ENCODE results near the gene LETM1. TPM values are rescaled to one million over a fixed set of nuclear protein-coding genes. Genes with fewer than 3 reads are reported as not detected.

LETM1 gene
- total RNA-seq, 1 donor from 2014 or later, result 39.2 TPM

DNA sequence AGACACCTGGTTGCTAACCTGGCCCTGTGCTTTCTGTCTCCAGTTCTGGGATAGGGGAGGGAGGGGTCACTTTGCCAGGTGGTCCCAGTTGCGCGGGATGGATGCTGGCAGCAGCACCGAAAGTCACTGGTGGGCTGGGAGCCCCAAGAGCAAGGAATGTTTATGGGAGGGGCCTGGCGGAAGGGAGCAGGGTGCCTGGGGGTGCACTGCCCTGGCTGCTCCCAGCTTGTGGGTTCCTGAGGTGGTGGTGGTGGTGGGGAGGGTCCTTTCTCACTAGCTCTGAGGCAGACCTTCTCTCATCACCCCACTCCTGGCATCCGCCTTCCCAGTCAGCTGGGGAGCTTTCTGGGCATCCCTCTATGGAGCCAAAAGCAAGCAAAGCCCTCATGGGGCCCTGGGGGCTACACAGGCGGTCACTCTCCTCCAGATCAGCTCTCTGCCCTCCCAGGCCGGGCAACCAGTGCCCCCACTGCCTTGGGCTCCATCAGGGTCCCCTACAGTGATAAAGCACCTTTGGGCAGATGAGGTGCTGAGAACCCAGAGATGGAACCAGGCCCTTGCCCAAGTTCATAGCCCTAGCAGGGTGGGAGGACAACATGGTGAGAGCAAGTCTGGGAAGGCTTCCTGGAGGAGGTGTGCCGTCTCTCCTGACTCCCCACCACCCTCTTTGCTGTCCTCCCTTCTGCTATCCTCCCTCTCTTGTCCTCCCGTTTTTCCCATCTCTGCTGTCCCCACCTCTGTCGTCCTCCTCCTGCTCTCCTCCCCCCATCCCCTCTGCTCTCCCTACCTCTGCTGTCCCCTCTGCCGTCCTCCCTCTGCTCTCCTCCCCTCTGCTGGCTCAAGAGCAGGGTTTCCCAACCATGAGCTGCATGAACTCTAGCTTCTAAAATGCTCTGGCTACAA is 46.9 kb downstream of the LETM1 start:
- DNase-seq (ENCODE audit: low read depth), result no peak

DNA sequence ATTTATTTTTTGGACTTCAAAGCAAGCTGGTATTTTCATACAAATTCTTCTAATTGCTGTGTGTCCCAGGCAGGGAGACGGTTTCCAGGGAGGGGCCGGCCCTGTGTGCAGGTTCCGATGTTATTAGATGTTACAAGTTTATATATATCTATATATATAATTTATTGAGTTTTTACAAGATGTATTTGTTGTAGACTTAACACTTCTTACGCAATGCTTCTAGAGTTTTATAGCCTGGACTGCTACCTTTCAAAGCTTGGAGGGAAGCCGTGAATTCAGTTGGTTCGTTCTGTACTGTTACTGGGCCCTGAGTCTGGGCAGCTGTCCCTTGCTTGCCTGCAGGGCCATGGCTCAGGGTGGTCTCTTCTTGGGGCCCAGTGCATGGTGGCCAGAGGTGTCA is 47.6 kb downstream of the LETM1 start:
- no peak for DNase-seq (ENCODE audit: low read depth)

DNA sequence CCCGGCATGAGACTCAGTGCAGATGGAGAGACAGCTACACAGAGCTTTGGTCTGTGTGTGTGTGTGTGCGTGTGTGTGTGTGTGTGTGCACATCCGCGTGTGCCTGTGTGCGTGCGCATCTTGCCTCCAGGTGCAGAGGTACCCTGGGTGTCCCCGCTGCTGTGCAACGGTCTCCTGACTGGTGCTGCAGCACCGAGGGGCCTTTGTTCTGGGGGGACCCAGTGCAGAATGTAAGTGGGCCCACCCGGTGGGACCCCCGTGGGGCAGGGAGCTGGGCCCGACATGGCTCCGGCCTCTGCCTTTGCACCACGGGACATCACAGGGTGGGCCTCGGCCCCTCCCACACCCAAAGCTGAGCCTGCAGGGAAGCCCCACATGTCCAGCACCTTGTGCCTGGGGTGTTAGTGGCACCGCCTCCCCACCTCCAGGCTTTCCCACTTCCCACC is 48.6 kb downstream of the LETM1 start:
- DNase-seq (ENCODE audit: low read depth), result no peak

DNA sequence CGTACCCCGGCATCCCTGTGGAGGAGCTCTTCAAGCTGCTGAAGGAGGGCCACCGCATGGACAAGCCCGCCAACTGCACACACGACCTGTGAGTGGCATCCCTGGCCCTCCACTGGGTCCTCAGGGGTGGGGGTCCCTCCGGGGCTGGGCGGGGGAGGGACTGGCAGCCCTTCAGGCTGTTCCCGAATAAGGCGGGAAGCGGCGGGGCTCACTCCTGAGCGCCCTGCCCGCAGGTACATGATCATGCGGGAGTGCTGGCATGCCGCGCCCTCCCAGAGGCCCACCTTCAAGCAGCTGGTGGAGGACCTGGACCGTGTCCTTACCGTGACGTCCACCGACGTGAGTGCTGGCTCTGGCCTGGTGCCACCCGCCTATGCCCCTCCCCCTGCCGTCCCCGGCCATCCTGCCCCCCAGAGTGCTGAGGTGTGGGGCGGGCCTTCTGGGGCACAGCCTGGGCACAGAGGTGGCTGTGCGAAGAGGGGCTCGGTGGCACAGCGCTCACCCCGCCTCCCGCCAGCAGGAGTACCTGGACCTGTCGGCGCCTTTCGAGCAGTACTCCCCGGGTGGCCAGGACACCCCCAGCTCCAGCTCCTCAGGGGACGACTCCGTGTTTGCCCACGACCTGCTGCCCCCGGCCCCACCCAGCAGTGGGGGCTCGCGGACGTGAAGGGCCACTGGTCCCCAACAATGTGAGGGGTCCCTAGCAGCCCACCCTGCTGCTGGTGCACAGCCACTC is 49.2 kb downstream of the LETM1 start:
- DNase-seq (ENCODE audit: low read depth), result no peak

DNA sequence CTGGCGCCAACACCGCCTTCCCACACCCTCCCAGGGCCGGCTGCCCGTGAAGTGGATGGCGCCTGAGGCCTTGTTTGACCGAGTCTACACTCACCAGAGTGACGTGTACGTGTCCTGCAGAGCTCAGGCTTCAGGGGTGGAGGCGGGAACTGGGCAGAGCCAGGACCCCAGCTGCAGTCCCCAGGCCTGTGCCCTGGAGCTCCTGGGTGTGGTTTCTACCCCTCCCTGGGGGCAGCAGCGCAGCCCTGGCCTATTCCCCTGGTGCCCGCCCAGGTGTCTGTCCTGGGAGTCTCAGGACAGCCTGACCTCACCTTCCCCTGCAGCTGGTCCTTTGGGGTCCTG is 49.8 kb downstream of the LETM1 start:
- no peak for DNase-seq (ENCODE audit: low read depth)

DNA sequence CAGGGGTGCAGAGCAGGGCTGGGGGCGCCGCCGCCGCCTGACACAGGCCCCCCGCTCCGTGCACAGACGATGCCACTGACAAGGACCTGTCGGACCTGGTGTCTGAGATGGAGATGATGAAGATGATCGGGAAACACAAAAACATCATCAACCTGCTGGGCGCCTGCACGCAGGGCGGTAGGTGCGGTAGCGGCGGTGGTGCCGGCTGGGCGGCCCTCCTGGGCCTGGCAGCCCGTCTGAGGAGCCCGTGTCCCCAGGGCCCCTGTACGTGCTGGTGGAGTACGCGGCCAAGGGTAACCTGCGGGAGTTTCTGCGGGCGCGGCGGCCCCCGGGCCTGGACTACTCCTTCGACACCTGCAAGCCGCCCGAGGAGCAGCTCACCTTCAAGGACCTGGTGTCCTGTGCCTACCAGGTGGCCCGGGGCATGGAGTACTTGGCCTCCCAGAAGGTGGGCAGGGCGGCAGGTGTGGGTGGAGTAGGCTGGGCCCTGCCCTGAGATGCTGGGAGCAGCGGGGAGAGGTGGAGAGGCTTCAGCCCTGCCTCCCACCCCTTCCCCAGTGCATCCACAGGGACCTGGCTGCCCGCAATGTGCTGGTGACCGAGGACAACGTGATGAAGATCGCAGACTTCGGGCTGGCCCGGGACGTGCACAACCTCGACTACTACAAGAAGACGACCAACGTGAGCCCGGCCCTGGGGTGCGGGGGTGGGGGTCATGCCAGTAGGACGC is 50.3 kb downstream of the LETM1 start:
- DNase-seq (ENCODE audit: low read depth), result no peak

DNA sequence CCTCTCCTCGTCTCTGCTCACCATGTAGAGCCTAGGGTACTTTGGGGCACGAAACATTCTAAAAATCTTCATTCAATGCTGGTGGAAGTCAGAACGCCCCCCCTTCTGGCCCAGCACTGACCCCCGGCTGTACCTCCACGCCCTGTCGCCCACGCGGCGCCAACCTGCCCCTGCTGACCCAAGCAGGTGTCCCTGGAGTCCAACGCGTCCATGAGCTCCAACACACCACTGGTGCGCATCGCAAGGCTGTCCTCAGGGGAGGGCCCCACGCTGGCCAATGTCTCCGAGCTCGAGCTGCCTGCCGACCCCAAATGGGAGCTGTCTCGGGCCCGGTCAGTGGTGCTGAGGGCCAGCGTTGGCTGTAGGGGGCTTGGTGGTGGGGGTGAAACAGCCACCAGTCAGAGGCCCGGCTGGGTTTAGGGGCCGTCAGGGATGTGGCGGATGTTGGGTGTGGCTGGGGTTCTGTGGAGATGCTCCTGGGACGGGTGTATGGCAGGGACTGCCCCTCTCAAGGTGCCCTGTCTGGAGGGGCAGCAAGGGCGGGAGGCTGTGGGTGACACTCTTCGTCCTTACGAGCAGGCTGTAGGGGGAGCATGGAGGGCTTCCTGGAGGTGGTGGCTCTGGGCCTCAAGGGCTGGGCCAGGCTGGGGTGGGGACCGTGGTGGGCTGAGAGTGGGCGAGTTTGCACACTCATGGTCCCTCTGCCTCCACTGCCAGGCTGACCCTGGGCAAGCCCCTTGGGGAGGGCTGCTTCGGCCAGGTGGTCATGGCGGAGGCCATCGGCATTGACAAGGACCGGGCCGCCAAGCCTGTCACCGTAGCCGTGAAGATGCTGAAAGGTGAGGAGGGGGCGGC is 51.1 kb downstream of the LETM1 start:
- no peak for DNase-seq (ENCODE audit: low read depth)

DNA sequence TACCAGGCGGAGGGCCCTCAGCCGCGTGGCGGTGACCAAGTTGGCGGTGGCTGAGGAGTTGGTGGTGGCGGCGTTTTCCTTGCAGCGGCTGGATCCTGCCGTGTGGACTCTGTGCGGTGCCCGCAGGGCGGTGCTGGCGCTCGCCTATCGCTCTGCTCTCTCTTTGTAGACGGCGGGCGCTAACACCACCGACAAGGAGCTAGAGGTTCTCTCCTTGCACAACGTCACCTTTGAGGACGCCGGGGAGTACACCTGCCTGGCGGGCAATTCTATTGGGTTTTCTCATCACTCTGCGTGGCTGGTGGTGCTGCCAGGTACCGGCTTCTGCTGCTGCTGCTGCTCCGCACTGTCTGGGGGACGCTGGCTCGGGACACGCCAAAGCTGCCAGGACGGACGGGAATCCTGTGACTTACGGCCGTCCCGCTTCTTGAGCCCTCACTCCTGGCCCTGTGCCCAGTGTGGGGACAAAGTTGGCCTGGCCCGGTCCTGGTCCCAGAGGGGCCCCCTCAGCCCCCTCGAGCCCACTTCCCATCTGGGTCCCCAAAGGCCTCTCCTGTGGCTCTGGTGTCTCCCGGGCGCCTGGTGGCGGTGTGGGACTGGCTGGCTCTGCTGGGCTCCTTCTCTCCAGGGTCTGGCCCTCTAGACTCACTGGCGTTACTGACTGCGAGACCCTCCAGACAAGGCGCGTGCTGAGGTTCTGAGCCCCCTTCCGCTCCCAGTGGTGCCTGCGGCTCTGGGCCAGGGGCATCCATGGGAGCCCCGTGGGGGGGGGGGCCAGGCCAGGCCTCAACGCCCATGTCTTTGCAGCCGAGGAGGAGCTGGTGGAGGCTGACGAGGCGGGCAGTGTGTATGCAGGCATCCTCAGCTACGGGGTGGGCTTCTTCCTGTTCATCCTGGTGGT is 52.2 kb downstream of the LETM1 start:
- no peak for DNase-seq (ENCODE audit: low read depth)

DNA sequence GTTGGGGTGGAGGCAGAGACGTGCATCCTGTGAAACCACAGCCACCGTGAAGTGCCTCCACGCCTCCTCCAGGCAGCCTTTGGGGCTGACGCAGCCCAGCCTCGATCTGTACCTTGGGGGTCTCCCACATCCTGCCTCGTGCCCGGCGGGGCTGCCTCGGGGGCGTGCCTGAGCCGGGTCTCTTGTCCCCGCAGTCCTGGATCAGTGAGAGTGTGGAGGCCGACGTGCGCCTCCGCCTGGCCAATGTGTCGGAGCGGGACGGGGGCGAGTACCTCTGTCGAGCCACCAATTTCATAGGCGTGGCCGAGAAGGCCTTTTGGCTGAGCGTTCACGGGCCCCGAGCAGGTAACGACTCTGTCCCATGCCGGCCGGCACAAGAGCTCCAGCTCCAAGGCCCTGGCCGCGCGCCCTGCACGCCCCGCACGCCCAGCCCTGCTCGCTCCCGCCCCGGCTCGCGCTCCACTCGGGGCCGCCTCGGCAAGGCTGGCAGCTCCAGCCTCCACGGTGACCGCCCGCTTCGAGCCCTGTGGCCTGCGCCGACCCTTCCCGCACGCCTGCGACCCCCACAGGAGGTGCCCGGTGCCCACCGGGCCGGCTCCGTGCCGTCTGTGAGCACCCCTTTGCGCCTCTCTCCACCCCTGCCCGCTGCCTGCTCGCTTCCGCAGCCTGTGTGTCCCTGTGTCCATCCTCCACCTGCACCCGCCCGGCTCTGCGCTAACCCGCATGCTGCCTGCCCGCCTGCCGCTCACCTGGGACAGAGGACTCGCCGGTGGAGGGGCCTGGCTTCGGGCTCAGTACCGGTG is 53.0 kb downstream of the LETM1 start:
- DNase-seq (ENCODE audit: low read depth), result no peak

DNA sequence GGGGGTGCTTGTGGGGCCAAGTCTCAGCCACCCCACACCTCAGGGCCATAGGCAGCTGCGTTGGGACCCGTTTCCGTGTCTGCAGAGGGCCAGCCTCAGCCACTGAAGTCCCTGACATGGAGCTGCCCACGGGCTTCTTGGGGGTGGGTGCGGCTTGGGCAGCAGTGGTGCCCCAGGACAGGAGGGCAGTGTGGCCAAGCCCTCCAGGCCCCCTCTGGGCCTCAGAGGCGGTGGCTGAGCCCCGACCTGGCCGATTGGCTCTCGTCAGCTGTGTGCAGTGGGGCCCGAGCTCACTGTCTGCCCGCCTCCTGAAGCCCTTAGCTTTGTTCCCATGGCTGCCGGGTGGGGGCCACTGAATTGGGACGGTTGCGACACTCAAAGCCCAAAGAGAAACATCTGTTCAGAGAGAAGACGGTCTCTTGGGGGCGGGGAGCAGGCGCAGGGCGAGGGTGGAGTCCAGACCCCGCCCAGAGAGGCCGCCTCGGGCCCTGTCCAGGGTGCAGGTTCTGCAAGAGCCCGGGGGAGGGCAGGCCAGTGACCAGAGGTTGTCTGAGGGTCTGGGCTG is 53.7 kb downstream of the LETM1 start:
- no peak for DNase-seq (ENCODE audit: low read depth)

DNA sequence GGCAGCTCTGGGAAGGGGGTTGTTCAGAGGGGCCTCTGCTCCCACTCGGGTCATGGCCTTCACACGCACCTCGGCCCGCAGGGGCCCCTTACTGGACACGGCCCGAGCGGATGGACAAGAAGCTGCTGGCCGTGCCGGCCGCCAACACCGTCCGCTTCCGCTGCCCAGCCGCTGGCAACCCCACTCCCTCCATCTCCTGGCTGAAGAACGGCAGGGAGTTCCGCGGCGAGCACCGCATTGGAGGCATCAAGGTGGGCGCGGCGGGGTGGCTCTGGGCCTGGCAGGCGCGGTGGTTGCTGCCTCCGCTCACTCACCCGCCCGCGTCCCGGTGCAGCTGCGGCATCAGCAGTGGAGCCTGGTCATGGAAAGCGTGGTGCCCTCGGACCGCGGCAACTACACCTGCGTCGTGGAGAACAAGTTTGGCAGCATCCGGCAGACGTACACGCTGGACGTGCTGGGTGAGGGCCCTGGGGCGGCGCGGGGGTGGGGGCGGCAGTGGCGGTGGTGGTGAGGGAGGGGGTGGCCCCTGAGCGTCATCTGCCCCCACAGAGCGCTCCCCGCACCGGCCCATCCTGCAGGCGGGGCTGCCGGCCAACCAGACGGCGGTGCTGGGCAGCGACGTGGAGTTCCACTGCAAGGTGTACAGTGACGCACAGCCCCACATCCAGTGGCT is 54.5 kb downstream of the LETM1 start:
- no peak for DNase-seq (ENCODE audit: low read depth)

DNA sequence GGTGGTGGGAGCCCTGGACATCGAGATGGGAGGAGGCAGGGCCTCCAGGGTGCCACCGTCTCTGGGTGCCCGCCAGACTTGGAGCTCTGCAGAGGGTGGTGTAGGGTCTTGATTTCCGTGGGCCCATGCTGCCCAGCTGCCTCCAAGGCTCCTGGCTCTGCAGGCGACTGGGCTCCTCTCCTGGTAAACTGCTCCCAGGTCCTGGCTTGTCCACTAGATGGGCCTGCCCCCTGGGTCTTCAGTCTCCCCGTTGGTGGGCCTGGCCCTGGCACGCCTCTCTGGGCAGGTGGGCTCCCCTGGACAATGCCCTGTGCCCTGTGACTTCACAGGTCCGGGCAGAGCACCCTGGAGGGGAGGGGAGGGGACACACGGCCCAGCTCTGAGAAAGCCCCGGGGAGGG is 55.2 kb downstream of the LETM1 start:
- DNase-seq (ENCODE audit: low read depth), result no peak

DNA sequence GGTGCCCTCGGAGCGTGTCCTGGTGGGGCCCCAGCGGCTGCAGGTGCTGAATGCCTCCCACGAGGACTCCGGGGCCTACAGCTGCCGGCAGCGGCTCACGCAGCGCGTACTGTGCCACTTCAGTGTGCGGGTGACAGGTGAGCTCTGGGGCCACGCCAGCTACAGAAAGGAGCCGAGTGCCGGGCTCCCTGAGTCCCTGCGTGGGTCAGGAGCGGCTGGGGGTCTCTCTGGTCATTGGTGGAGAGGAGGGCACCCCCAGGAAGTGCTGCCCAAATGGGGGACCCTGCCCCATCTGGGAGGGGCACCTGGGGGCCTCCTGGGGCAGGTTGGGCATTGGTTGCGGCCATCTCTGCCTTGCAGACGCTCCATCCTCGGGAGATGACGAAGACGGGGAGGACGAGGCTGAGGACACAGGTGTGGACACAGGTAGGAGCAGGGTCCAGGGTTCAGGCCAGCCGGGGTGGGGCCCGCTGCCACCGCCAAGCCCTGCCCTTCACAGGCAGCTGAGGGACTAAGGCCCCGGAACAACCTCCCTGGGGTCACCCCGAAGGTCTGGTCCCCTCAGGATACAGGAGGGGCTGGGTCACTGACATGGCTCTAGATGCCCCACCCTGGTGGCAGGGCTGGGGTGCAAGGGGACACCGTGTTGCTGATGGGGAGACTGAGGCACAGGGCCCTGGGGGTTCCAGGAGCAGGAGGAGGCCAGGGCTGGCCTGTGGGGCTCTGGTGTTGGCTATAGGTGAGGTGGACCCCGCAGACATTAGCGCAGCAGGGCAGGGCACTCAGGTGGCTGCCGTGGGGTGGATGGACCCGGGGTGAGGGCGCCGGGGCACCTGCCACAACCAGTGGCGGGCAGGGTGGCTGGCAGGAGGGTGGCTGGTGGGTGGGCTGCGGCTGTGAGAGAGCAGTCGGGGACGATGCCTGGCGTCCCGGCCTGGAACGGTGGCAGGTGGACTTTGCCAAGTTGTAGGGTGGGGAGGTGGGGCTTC is 56.3 kb downstream of the LETM1 start:
- no peak for DNase-seq (ENCODE audit: low read depth)

DNA sequence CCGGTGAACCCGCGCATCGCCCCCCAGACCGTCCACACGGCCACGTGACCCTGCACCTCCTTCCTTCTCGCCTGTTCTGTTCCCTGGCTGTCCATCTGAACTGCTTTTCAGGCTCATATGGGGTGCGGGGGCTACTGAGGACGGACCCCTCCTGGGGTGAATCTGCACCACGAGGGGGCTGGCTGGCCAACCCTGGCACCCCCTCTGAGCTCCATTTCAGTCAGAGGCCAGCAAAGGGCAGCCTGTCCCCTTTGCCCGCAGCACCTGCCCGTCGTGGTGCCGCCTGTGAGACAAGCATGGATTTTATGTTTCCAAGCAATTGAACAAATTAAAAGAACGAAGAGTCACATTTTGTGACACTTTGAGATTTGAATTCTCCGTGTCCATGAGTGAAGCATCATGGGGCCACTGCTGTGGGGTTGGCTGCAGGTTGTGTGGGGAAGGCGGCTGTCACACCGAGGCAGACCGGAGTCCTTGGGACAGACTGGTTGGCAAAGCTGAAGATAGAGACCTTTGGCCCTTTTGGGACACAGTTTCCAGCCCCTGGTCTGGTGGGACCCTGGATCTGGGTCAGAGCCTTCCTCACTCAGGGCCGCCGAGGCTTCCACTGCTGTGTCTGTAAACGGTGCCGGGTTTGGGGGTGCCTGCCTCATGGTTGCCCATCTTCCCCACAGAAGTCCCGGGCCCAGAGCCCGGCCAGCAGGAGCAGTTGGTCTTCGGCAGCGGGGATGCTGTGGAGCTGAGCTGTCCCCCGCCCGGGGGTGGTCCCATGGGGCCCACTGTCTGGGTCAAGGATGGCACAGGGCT is 57.2 kb downstream of the LETM1 start:
- DNase-seq (ENCODE audit: low read depth), result no peak

DNA sequence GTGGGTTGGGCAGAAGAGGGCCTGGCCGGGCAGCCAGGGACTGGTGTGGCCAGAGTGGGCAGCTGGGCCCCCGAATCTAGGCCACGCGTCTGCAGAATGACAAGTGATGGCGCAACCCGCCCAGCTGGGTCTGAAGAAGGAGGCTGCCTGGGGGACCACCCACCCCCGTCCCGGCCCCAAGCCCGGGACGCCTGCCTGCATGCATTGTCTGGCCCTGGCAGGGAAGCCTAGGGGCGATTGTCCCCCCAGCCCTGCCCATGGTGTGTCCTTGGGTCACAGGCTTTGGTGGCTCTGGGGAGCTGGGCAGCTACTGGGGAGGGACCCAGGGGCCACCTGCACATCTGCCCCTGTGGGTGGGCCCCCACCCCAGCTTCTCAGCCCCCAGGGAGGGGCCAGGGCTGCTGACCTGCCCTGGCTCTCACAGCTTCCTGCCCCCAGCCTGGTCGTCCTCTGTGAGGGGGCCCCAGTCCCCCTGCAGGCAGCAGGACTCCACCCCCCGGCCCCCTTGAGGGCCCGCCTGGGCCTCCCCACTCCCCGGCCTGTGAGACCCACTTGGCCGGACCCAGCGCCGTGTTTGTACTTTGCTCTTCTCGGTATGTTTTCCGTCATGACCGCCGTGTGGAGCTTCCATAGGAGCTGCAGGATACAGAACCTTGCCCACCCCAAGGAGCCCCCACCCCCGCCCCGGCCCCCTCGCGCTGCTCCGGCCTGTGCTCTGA is 57.9 kb downstream of the LETM1 start:
- no peak for DNase-seq (ENCODE audit: low read depth)
